ENCODE results near the gene TMTC1.

DNA sequence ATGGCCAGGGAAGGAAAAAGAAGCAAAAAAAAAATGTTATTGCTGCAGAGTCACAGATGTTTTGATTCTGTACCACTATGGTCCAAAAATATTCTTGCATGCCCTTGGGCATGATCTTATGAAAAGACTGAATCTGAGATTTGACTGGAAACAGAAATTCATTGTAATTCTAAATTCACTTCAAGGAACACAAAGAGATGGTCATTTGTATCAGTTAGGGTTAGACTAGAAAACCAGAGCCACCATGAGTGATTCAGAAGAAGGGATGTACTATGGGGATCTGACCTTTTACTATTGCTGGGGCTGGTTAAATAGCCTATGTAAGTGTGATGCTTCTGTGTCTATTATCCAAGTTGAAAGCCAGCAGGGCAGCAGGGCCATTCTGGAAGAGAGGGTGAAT lies 5.2 kb downstream of the TMTC1 start:
- TF ChIP-seq FOXM1 (IDR thresholded peaks at IDR 0.05; ENCODE audit: low read depth), result no peak
- TF ChIP-seq, protein P1, sequence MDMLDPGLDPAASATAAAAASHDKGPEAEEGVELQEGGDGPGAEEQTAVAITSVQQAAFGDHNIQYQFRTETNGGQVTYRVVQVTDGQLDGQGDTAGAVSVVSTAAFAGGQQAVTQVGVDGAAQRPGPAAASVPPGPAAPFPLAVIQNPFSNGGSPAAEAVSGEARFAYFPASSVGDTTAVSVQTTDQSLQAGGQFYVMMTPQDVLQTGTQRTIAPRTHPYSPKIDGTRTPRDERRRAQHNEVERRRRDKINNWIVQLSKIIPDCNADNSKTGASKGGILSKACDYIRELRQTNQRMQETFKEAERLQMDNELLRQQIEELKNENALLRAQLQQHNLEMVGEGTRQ (IDR thresholded peaks at IDR 0.05; ENCODE audit: borderline replicate concordance, low read depth, low read length), result no peak
- TF ChIP-seq ELF1 (IDR thresholded peaks at IDR 0.05), result no peak
